A673 (cell line): ENCODE data around the gene NAA10. TPM values are rescaled to one million over a fixed set of nuclear protein-coding genes. Genes with fewer than 3 reads are reported as not detected.

ENCODE experiments used
- BruUV-seq: library from RNA; stranded (reverse); fragments of 400-500 nt; replicated peaks from 2 replicates; lab custom pipeline; 2021; lab: Mats Ljungman, UMichigan
- CTCF ChIA-PET: fragments of 300-600 bp; sonication (Branson Sonifier 250); formaldehyde crosslinking; loops from one replicate; lab custom pipeline; 2022; ENCODE audit warnings: antibody characterized with exemption; lab: Charles Lee
- POLR2A ChIA-PET: fragments of 300-600 bp; sonication (Branson Sonifier 250); formaldehyde crosslinking; loops from one replicate; lab custom pipeline; 2022; ENCODE audit warnings: antibody characterized with exemption; ENCODE audit not compliant: low non-redundant PET; lab: Charles Lee
- DNase-seq: peaks from one replicate; pipeline ENCODE4 v3.0.0-alpha.2; 2015; ENCODE audit warnings: low spot score
- H3K27ac ChIP-seq: fragments of 200-600 bp; sonication (generic); 2 replicates; pipeline ENCODE4 v1.5.1; 2016; ENCODE audit warnings: mixed run types, low read depth, mild to moderate bottlenecking, mixed read lengths, antibody characterized with exemption, low read length; ENCODE audit not compliant: poor library complexity, severe bottlenecking
- H3K27me3 ChIP-seq: fragments of 200-600 bp; sonication (generic); replicated peaks from 2 replicates; pipeline ENCODE4 v1.6.1; 2017; ENCODE audit warnings: mixed run types, low read depth, mild to moderate bottlenecking, mixed read lengths, antibody characterized with exemption, low read length; ENCODE audit not compliant: insufficient read depth, poor library complexity
- H3K36me3 ChIP-seq: fragments of 200-600 bp; sonication (generic); 2 replicates; pipeline ENCODE4 v1.6.1; 2016; ENCODE audit warnings: mixed run types, mild to moderate bottlenecking, mixed read lengths, antibody characterized with exemption, low read length; ENCODE audit not compliant: insufficient read depth, poor library complexity, severe bottlenecking
- H3K4me1 ChIP-seq: fragments of 200-600 bp; sonication (generic); 2 replicates; pipeline ENCODE4 v1.6.1; 2017; ENCODE audit warnings: mixed run types, mild to moderate bottlenecking, mixed read lengths, antibody characterized with exemption, low read length; ENCODE audit not compliant: insufficient read depth, poor library complexity, severe bottlenecking
- H3K4me3 ChIP-seq: fragments of 200-600 bp; sonication (generic); 2 replicates; pipeline ENCODE4 v1.5.1; 2016; ENCODE audit warnings: low read depth, mixed run types, mild to moderate bottlenecking, mixed read lengths, low read length; ENCODE audit not compliant: poor library complexity, severe bottlenecking
- H3K9me3 ChIP-seq: fragments of 200-600 bp; sonication (generic); 2 replicates; pipeline ENCODE4 v1.6.1; 2016; ENCODE audit warnings: mixed run types, low read depth, mild to moderate bottlenecking, mixed read lengths, antibody characterized with exemption, low read length; ENCODE audit not compliant: poor library complexity, severe bottlenecking
- CTCF ChIP-seq: fragments of 300-800, 200-600 bp; sonication (generic); conservative IDR thresholded peaks from 2 replicates; pipeline ENCODE4 v1.5.1; 2017; ENCODE audit warnings: low read depth, mild to moderate bottlenecking, antibody characterized with exemption, low read length, moderate library complexity, mixed read lengths
- EZH2 ChIP-seq: fragments of 200-600 bp; sonication (generic); IDR thresholded peaks from 2 replicates; pipeline ENCODE4 v1.6.1; 2017; ENCODE audit warnings: borderline replicate concordance, low read depth, mild to moderate bottlenecking, mixed read lengths, antibody characterized with exemption, low read length; ENCODE audit not compliant: poor library complexity, severe bottlenecking
- intact Hi-C: fragments of 100-400 bp; cut with micrococcal nuclease; formaldehyde crosslinking; loops from one replicate; pipeline ENCODE4 v1.10.0; 2022; ENCODE audit not compliant: unreplicated experiment
- total RNA-seq: library from RNA; stranded (reverse); gene quantifications from 2 replicates; pipeline ENCODE4 v1.2.3, GENCODE V29; 2021

The NAA10 gene
- total RNA-seq, 1 experiment from 2014 or later, result 140 TPM

GRCh38 chrX:153963546-153963945 is 28.7 kb upstream of the NAA10 start:
- CTCF ChIA-PET, result no interaction called here
- POLR2A ChIA-PET, result interaction anchor here (0.6 kb wide), 1 partner anchor 10 kb away, joined by 3 read pairs; no protein-coding TSS in a partner anchor
- intact Hi-C loops, result no loop called here
- no peak for DNase-seq
- H3K4me3 ChIP-seq, result no peak overlapping the region
- no peaks in the 10 kb centered on the region for H3K27me3 ChIP-seq
- BruUV-seq, result no TSS peak
- no peak for TF ChIP-seq EZH2
- H3K36me3 ChIP-seq, result peaks cover 52% of the 10 kb centered on the region
- peaks cover 19% of the 10 kb centered on the region for H3K4me1 ChIP-seq
- H3K9me3 ChIP-seq, result no peaks in the 10 kb centered on the region
- H3K27ac ChIP-seq, result no peak overlapping the region

DNA sequence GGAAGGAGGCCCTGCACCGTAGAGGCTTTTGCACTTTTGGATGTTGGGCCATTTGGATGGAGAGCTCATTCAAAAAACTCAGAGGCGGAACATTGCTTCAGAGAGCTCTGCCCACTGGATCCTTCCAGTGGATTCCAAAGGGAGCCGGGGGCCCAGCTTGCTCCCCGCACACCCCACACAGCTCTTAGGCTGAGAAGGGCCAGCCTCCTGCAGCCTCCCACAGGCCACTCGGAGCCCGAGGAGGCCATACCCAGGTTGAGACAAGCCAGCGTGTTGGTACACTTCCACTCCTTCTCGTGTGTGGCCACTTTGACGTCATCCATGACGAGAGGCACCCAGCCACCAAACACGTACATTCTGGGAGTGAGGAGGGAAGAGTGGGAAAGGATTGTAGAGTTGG is 26.5 kb upstream of the NAA10 start:
- BruUV-seq, result no TSS peak
- H3K4me3 ChIP-seq, result no peak overlapping the region
- no peak for DNase-seq
- H3K27ac ChIP-seq, result no peak overlapping the region
- no peaks in the 10 kb centered on the region for H3K27me3 ChIP-seq
- intact Hi-C loops, result no loop called here
- H3K36me3 ChIP-seq, result peaks cover 74% of the 10 kb centered on the region
- CTCF ChIA-PET, result no interaction called here
- peaks cover under 1% of the 10 kb centered on the region for H3K4me1 ChIP-seq
- no peaks in the 10 kb centered on the region for H3K9me3 ChIP-seq
- no peak for TF ChIP-seq EZH2
- no peak for TF ChIP-seq CTCF
- POLR2A ChIA-PET, result no interaction called here

DNA sequence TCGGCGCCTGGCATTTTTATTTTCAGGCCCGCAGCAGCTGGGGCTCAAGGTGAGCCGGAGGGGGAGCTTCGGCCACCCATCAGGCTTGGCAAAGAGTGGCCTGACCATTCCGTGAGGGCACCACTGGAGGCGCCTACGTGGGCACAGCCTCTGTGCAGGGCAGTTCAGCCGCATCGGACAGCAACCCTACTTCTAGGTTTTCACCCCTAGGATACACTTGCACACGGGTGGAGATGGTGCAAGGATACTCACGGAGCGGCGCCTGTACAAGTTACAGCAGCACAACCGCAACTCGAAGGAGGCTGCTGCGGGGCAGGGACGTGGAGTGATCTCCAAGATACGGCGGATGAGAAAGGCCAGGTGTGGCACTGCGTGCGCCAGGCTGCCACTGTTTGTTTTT is 25.9 kb upstream of the NAA10 start:
- no TSS peak for BruUV-seq
- CTCF ChIA-PET, result no interaction called here

More for the DNA sequence above, 25.9 kb upstream of the NAA10 start:
- no peak overlapping the region for H3K4me3 ChIP-seq
- POLR2A ChIA-PET, result no interaction called here
- H3K4me1 ChIP-seq, result no peaks in the 10 kb centered on the region
- peaks cover 79% of the 10 kb centered on the region for H3K36me3 ChIP-seq
- H3K27ac ChIP-seq, result no peak overlapping the region
- TF ChIP-seq EZH2 (no peak), CTCF (no peak)
- intact Hi-C loops, result no loop called here
- no peak for DNase-seq
- no peaks in the 10 kb centered on the region for H3K9me3 ChIP-seq
- no peaks in the 10 kb centered on the region for H3K27me3 ChIP-seq
